Stimulated activated CD8-positive, alpha-beta memory T cell treated with anti-CD3 and anti-CD28 coated beads, Interleukin-7, amount 100 ng/mL, for 24 hours (primary cell): Measurements from ENCODE around the gene LRP4.

Experiments
- DNase-seq: peaks from one replicate; pipeline ENCODE4 v3.0.0-alpha.2; 2020; ENCODE audit warnings: low read depth

LRP4 gene

DNA sequence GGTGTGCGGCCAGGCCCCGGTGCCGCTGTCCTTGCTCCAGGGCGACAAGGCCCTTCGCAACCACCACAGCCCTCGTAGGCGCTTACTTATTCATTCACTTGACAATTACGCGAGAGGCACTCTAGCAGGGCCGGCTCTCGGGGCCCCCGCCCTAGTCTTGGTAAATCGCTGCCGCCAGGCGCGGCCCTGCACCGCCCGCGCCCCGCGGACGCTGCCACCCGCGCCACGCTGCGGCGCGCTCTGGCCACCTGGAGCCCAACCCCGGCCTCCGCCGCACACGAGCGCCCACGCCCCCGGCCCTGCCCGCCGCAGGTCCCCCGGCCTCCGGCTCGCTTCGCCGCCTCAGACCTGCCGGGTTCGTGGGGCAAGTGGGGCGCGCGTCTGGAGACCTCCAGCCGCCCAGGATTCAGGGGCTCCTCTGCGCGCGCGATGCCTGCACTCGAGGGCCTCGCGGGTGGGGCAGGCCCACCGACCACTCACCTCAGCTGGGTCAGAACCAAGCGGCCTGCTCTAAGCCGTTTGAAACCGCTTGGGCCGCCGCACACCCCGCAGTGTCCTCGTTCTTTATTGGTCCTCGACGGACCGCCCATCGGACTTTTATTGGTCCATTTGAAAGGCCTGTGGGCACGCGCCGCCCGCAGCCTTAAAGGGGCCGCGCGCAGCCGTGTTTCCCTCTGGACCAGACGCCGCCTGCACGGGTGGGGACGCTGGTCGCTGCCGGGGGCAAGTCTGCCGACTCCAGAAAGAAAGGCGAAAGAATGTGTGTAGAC lies 72.4 kb downstream of the LRP4 start, which contains the start of gene CKAP5:
Gene CKAP5, minus strand, starts transcription at position 541 of the 770 bp plus-strand sequence. CDS start 25,049 bp downstream, outside the sequence.
- DNase-seq = peak; percentile 72

DNA sequence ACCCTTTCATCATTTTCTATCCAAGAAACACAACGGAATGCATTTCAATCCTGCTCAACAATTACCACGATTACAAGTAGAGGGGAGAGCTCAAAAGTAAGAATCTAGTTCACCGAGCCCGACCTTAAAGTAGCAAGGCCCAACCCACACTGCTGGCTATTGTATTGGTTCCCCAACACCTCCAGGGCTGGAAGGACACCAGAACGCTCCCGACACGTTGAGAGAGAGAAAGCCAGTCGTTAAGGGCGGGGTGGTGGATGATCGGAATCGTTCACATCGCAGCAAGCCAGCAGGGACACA lies 73.0 kb downstream of the LRP4 start:
- no peak for DNase-seq

DNA sequence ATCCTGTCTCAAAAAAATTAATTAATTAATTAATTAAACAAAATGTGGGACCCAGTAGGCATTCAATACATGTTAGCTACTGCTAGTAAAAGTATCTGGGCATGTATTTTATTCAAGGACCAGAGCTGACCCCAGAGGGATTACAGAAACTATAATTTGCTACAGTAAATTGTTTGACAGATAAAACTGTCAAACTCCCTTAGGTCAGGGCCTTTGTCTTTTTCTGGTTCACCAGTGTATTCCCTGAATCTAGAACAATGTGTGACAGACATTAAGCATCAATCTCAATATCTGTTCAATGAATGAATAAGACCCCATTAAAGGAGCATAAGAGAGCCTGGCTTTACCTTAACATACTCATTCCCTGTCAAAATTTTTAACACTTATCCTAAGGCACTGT lies 78.2 kb downstream of the LRP4 start:
- no peak for DNase-seq

DNA sequence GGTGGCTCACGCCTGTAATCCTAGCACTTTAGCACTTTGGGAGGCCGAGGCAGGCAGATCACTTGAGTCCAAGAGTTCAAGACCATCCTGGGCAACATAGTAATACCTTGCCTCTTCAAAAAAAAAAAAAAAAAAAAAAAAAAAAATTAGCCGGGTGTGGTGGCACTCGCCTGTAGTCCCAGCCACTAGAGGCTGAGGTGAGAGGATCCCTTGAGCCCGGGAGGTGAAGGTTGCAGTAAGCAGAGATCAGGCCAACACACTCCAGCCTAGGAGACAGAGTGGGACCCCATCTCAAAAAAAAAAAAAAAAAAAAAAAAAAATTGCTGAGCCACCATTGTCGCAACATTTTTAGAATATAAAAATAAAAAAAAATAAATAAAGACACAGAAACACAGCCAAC lies 79.8 kb downstream of the LRP4 start:
- no peak for DNase-seq

DNA sequence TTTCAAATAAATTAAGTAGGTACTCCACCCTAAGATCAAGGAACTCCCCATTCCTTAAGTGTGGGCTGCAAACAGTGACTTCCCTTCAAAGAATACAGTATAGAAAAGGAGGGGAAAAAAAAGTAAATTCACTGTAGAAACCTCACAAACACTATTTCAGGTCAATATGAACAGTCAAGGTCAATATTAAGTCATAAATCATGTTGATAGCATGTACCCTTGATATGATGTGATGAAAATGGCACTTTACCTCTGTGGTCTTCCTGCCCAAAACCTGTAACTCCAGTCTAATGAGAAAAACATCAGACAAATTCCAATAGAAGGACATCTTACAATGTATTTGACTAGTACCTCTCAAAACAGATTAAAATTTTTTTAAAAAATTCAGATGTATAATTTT lies 80.5 kb downstream of the LRP4 start:
- DNase-seq = no peak

DNA sequence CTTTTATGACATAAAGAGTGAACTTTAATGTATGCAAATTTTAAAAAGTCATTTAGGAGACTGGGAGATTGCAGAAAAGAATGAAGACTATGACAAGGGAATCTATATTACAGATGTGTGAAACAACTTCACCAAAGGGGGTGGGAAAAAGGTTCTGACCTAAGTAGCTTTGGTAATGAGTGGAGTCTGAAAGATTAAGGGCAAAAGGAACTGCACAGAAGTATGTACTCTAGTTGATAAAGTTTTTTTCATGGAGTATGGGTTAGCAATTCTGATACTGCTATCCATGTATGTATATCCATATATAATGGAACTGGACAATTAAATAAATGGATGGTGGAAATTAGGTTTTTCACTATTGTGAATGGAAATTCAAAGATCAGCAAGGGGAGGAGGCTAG lies 81.5 kb downstream of the LRP4 start:
- no peak for DNase-seq

DNA sequence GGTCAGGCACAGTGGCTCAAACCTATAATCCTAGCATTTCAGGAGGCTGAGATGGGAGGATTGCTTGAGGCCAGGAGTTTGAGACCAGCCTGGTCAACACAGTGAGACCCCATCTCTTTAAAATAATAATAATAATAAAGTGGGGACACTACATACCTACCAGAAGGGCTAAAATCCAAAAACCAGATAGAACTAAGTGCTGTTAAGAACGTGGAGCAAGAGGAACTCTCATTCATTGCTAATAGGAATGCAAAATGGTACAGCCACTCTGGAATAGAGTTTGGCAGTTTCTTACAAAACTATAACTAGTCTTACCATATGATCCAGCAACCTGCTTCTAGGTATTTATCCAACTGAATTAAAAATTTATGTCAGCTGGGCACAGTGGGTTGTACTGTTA lies 81.9 kb downstream of the LRP4 start:
- no peak for DNase-seq

DNA sequence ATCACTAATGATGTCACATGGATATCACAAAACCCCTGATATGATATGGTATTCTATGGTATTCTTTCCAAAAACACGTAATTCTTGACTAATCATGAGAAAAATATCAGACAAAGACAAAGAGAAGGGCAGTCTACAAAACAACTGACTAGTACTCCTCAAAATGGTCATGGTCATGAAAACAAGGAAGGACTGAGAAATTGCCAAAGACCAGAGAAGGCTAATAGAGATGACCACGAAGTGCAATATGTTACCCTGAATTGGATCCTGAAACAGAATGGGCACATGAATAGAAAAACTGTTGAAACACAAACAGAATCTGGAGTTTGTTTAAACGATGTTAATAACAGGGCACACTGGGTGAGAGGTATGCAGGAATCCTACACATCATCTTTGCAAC lies 82.5 kb downstream of the LRP4 start:
- DNase-seq = no peak

DNA sequence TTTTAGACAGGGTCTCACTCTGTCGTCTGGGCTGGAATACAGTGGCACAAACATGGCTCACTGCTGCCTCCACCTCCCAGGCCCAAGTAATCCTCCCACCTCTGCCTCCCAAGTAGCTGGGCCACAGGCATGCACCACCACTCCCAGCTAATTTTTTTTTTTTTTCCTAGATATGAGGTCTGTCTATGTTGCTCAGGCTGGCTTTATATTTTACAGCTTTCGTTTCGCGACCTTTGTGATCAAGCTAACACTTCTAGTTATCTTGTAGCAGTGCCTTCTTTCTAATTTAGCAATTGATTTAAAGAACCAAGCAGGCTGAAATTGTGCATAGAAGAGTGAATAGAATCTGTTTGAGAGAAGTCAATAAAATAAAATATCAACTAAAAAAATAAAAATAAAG lies 83.5 kb downstream of the LRP4 start:
- DNase-seq = no peak

DNA sequence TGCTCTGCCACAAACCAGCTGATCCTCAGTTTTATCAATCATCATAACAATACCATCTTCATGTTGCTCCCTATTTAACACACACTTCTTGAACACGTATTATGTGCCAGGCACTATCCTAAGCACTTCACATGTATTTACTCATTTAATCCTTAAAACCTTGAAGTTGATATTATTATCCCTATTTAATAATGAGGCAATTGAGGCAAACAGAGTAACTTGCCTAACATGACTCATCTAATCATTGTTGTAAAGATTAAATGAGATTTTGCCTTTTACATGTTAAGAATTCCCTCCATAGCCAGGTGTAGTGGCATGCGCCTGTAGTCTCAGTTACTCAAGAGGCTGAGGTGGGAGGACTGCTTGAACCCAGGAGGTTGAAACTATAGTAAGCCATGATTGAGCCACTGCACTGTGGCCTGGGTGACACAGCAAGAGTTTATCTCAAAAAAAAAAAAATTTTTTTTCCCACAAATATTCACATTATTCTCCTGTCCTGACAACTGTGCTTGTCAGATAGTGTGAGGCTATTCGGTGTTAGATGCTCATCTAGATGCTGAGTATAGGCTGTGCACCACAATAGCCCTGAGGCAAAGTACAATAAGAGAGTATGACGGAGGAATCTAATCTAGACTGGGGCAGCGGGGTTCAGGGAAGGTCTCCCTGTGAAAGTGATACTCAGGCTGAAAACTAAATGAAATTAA lies 85.7 kb downstream of the LRP4 start:
- DNase-seq = no peak

DNA sequence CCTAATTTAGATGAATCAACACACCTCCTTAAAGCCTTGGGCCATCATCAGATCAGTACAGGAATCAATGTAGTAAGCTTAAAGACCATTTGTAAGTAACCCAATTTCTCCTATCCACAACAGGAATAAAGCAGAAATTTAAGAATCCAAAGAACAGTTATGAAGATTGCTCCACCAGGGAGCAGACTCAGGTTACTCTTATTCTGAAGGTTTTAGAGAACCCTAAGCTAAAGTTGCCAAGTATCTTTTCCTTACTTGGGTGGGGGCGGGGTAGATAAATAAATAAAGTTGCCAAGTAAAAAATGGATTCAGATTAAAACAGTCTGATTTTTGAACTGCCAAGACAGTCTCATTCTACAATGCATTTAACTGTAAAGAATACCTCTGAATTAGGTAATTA lies 90.4 kb downstream of the LRP4 start:
- DNase-seq = no peak

DNA sequence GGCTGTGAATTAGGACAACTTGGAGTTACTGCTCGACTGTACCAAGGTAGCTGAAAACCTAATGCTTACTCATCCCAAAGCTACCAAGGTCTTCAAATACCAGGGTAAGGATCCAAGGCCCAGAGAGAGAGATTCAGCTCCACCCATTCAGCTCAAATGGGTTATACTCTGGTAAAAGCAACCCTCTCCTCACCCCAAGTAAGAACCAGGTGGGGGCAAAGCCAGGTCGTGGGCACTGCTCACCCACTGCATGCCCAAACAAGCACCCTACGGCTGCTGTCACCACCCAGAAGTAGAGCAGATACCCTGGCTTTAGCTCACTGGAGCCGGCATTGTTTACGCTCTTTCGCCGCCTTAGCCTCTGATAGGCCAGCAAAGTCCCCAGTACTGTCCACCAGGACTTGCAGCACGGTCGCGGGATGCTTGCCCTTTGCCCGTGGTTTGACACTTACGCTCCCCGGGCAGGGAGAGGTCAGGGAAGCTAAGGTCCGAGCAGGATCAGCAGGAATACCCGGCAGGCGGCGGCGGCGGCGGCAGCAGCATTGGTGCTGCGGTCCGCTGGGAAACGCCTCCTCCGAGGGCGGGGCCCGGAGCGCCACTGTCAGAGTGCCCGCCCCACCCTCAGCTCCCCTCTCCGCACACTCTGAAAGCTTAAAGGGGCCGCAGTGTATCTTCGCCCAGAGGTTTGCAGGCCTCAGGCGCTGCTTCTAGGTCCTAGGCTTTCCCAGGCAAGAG lies 91.9 kb downstream of the LRP4 start:
- DNase-seq = peak; percentile 39

DNA sequence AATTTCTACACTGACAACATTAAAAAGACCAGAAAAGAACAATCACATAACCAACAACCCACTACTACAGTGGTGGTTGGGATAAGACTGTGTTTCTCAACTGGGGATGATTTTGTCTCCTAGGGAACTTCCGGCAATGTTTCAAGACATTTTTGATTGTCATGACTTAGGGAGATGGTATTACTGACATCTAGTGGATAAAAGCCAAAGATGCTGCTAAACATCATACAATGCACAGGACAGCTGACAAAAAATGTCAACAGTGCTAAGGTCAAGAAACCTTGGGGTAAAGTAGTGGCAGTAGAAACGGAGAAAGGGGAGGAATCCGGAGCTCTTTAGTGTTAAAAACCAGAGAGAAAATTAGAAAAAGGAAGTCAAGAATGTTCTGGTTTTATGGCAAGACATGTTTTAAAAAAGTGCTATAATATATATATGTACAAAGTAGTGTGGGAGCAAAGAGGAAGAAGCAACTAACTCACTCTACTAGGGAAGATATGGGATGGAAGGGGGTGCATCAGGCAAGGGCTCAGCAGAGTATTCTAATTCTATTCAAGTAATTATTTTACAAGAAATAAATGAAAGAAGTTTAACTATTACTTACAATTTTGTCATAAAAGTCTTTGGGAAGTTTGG lies 109.4 kb downstream of the LRP4 start:
- no peak for DNase-seq
